Upper lobe of left lung (tissue), 4 donors: ENCODE measurements around the gene SNX24.
"Not testable (repeated sequence)": the region's sequence is repeated elsewhere in the genome, so short reads cannot be mapped to it uniquely, and the experiment has no call there.

Experiments used
- EP300 ChIP-seq, 4 donors: sonication (generic); formaldehyde crosslinking; IDR thresholded peaks; one replicate each; pipeline ENCODE4 v1.5.1; 2017; ENCODE audit warnings: antibody characterized with exemption in 4 of 4, control low read depth in 2 of 4
- POLR2A ChIP-seq, 4 donors: fragments of 450-650 bp; IDR thresholded peaks; one replicate each; pipeline ENCODE4 v1.5.1; 2016 to 2017; ENCODE audit warnings: antibody characterized with exemption in 4 of 4, mild to moderate bottlenecking in 2 of 4
- POLR2AphosphoS5 ChIP-seq, 2 donors: sonication (generic); formaldehyde crosslinking; IDR thresholded peaks; one replicate each; pipeline ENCODE4 v1.5.1; 2017; ENCODE audit warnings: antibody characterized with exemption in 2 of 2
- TF ChIP-seq, protein P1 (sequence below), 6 experiments: fragments of 450-650 bp in 4 of 6; fragments of 200-600 bp in 2 of 6; sonication (generic) in 2 of 6; IDR thresholded peaks; one replicate each; pipeline ENCODE4 v1.5.1; 2016 to 2019; ENCODE audit warnings: antibody characterized with exemption in 6 of 6

DNA sequence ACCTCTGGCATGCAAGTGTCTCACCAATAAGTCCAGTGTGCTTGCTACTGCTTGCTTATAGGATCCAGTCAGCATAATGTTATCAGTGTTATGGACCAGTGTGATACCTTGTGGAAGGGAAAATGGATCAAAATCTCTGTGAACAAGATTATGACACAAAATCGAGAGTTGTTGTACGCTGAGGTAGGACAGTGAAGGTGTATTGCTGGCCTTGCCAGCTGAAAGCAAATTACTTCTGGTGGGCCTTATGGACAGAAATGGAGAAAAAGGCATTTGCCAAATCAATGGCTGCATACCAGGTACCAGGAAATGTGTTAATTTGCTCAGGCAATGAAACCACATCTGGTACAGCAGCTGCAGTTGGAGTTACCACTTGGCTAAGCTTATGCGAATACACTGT lies 128.8 kb downstream of the SNX24 start:
- TF ChIP-seq POLR2AphosphoS5, POLR2A, EP300 (IDR thresholded peaks at IDR 0.05): not testable (repeated sequence)
- TF ChIP-seq, protein P1, sequence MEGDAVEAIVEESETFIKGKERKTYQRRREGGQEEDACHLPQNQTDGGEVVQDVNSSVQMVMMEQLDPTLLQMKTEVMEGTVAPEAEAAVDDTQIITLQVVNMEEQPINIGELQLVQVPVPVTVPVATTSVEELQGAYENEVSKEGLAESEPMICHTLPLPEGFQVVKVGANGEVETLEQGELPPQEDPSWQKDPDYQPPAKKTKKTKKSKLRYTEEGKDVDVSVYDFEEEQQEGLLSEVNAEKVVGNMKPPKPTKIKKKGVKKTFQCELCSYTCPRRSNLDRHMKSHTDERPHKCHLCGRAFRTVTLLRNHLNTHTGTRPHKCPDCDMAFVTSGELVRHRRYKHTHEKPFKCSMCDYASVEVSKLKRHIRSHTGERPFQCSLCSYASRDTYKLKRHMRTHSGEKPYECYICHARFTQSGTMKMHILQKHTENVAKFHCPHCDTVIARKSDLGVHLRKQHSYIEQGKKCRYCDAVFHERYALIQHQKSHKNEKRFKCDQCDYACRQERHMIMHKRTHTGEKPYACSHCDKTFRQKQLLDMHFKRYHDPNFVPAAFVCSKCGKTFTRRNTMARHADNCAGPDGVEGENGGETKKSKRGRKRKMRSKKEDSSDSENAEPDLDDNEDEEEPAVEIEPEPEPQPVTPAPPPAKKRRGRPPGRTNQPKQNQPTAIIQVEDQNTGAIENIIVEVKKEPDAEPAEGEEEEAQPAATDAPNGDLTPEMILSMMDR (IDR thresholded peaks at IDR 0.05): not testable (repeated sequence)
